ENCODE measurements around the gene KCNJ12. TPM values are rescaled to one million over a fixed set of nuclear protein-coding genes. Genes with fewer than 3 reads are reported as not detected.

KCNJ12 gene
- total RNA-seq, 1 donor, result under 0.01 TPM

DNA sequence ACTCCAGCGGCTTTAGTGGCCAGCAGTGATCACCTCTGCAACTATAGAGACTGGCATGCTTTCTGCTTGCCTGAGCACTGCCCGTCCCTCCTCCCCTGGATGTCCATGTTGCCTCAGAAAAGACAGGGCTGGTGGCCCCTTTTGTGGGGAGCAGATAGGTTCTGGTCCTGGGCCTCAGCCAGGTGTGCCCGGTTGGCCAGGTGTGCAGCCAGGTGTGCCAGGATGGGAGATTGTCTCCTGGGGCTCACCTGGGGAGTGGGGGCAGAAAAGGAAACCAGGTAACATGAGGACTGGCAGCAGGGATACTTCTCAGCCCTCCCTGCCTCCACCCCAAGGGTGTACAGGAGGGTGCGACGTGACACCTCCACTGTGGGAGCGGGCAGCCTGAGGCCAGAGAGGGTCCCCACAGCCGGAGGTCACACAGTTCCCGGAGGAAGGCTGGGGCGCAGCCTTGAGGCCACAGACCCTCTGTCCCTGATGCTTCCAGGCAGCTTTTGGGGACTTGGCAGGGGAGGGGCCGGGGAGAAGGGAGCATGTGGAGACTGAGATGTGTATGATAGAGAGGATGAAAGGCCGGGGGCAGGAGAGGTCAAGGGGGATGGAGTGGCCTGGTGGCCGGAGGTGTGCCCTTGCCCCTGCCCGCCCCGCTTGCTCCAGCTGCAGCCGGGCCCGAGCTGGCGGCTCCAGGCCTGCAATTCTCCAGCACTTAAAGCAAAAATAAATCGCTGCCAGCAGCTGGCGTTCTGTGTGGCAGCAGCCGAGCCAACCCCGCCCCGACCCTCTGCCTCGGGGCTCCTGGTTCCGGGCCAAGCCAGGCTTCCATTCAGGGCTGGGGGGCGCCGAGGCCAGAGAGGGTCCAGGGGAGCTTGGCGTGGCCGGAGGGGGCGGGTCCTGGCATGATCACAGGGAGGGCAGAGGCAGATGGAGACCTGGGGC, 6.7 kb downstream of the KCNJ12 start:
- no peak for DNase-seq (ENCODE audit: low read depth)
- no peak overlapping the region for H3K4me3 ChIP-seq (ENCODE audit: low read depth, low read length)
- TF ChIP-seq, protein P1, sequence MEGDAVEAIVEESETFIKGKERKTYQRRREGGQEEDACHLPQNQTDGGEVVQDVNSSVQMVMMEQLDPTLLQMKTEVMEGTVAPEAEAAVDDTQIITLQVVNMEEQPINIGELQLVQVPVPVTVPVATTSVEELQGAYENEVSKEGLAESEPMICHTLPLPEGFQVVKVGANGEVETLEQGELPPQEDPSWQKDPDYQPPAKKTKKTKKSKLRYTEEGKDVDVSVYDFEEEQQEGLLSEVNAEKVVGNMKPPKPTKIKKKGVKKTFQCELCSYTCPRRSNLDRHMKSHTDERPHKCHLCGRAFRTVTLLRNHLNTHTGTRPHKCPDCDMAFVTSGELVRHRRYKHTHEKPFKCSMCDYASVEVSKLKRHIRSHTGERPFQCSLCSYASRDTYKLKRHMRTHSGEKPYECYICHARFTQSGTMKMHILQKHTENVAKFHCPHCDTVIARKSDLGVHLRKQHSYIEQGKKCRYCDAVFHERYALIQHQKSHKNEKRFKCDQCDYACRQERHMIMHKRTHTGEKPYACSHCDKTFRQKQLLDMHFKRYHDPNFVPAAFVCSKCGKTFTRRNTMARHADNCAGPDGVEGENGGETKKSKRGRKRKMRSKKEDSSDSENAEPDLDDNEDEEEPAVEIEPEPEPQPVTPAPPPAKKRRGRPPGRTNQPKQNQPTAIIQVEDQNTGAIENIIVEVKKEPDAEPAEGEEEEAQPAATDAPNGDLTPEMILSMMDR (IDR thresholded peaks at IDR 0.05; ENCODE audit: insufficient read depth, low read depth, low read length), result no peak

DNA sequence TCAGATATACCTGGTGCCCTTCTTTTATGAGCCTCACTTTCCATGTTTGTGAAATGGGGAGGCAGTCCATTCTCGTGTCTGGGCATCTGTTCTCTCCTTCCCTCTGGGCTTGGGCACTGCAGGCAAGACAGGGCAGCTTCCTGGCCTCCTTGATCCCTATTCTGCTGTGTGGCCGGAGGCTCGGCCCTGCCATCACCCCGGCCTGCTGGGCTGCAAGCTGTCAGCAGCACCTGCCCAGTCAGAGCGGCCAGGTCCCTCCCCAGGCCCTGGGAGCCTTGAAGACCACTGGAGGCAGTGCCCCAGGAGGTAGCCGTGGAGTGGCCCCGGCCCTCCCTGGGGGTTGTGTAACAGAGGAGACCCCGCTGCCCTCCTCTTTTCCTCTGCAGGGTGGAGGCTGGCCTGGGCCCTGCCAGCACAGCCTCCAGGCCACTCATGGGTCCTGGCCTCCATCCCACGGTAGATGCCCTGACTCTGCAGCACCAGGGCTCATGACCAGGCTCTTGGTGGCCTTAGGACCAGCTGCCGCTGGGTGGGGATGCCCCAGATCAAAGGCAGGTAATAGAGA, 9.2 kb downstream of the KCNJ12 start:
- TF ChIP-seq, protein P1 (IDR thresholded peaks at IDR 0.05; ENCODE audit: insufficient read depth, low read depth, low read length), result no peak
- no peak overlapping the region for H3K4me3 ChIP-seq (ENCODE audit: low read depth, low read length)
- no peak for DNase-seq (ENCODE audit: low read depth)

DNA sequence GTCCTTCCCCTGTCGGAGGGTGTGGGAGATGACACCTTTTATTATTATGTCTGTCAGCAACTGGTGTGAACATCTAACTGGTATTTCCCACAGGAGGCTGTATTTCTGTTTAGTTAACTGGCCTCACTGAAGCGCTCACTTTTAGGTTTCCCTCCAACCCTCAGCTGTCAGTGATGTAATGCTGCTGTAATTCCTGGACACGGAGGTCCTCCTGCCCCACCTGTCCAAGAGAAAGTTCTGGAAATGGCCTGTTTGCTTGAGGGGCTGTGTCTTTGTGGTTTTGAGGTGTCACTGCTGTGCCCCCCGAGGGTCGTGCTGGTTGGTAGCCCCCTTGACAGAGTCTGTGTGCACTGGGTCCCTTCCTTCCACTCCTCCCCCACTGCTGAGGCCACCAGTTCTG, 11.5 kb downstream of the KCNJ12 start:
- no peak overlapping the region for H3K4me3 ChIP-seq (ENCODE audit: low read depth, low read length)
- no peak for DNase-seq (ENCODE audit: low read depth)
- TF ChIP-seq, protein P1 (IDR thresholded peaks at IDR 0.05; ENCODE audit: insufficient read depth, low read depth, low read length), result no peak

DNA sequence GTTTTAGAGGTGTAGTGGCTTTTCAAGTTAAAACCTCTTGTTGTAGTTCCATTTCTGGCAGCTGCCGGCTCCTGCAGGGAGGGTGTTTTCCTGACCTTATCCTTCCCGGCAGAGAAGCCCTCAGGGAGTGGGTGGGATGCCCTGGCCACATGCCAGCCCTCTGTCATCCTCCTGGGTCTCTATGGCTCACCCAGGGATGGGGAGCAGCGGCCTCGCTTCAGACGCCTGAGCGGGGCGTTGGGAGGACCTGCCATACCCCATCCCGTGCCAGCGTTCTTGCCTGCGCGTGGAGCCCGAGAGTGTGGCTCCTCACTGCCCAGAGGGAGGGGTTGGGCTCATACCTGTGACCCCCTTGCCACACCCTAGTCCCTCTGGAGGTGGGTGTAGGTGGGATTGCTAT, 11.9 kb downstream of the KCNJ12 start:
- no peak for DNase-seq (ENCODE audit: low read depth)
- TF ChIP-seq, protein P1 (IDR thresholded peaks at IDR 0.05; ENCODE audit: insufficient read depth, low read depth, low read length), result no peak
- no peak overlapping the region for H3K4me3 ChIP-seq (ENCODE audit: low read depth, low read length)

DNA sequence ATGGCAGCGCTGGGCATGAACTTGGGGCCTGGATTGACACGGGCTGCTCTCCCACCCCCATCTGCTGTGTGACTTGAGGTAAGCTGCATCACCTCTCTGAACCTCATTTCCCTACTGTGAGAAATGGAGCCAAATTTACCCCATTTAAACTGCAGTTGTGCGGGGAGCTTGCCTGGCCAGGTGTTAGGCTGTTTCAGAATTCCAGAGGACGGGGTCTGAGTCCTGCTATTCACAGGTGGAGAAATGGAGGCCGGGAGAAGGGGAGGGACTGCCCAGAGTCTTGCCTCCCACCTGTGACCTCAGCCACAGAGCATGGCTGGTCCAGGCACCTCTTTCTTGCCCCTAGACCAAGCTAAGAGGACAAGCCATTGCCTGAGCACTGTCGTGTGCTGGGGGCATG, 12.8 kb downstream of the KCNJ12 start:
- TF ChIP-seq, protein P1 (IDR thresholded peaks at IDR 0.05; ENCODE audit: insufficient read depth, low read depth, low read length), result no peak
- DNase-seq (ENCODE audit: low read depth), result no peak
- no peak overlapping the region for H3K4me3 ChIP-seq (ENCODE audit: low read depth, low read length)

DNA sequence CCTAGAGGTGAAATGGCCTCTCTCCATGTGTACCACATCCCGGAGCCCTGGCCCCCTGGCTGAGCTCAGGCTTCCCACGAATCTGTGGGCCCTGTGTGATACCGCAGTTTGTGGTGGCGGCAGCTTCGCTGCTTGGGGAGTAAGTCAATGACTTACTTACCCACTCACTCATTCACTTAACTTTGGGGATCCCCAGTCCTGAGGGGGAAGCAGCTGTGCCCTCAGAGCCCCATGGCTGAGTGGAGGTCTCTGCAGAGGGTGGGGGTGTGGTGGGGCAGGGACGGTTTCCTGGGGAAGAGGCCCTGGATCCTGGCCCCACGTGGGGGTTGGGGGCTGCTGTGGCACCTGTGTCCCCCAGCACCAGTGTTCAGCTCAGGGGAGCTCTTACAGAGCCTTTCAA, 13.2 kb downstream of the KCNJ12 start:
- no peak for DNase-seq (ENCODE audit: low read depth)
- TF ChIP-seq, protein P1 (IDR thresholded peaks at IDR 0.05; ENCODE audit: insufficient read depth, low read depth, low read length), result no peak
- H3K4me3 ChIP-seq (ENCODE audit: low read depth, low read length), result no peak overlapping the region

Data from fibroblast of villous mesenchyme (primary cell).